CD14-positive monocyte (primary cell): Measurements from ENCODE around the gene RAPGEF5. TPM values are rescaled to one million over a fixed set of nuclear protein-coding genes. Genes with fewer than 3 reads are reported as not detected.

Source experiments
- DNase-seq, 3 donors: peaks; one replicate each; pipeline ENCODE4 v3.0.0-alpha.2; 2011 to 2022
- H2AFZ ChIP-seq: 2 replicates; pipeline ENCODE4 v1.6.0; 2012; ENCODE audit warnings: mild to moderate bottlenecking, low read depth, low read length, inconsistent platforms; ENCODE audit not compliant: insufficient read depth, poor library complexity, severe bottlenecking
- H3K27ac ChIP-seq, 2 donors: 1 replicate in 1 of 2; 2 replicates in 1 of 2; pipeline ENCODE4 v1.5.1; 2012 to 2013; ENCODE audit warnings: low read length in 2 of 2, control low read depth in 1 of 2, inconsistent platforms in 1 of 2, low read depth in 1 of 2, mild to moderate bottlenecking in 1 of 2
- H3K27me3 ChIP-seq, 2 donors: one replicate each; pipeline versions ENCODE4 v1.6.0 to v1.6.1; 2011 to 2013; ENCODE audit warnings: low read length in 2 of 2; ENCODE audit not compliant: control insufficient read depth in 2 of 2, insufficient read depth in 2 of 2
- H3K36me3 ChIP-seq, 2 donors: replicated peaks in 1 of 2; 1 replicate in 1 of 2; 2 replicates in 1 of 2; pipeline versions ENCODE4 v1.5.1 to v1.6.1; 2012 to 2013; ENCODE audit warnings: low read length in 2 of 2, control low read depth in 1 of 2, inconsistent platforms in 1 of 2, mild to moderate bottlenecking in 1 of 2; ENCODE audit not compliant: insufficient read depth in 2 of 2, control insufficient read depth in 1 of 2
- H3K4me1 ChIP-seq, 2 donors: 1 replicate in 1 of 2; 2 replicates in 1 of 2; pipeline versions ENCODE4 v1.5.1 to v1.6.1; 2012 to 2013; ENCODE audit warnings: low read length in 2 of 2, control low read depth in 1 of 2, inconsistent platforms in 1 of 2, mild to moderate bottlenecking in 1 of 2, moderate library complexity in 1 of 2; ENCODE audit not compliant: insufficient read depth in 2 of 2, control insufficient read depth in 1 of 2
- H3K4me2 ChIP-seq: replicated peaks from 2 replicates; pipeline ENCODE3; 2012; ENCODE audit warnings: low read length, moderate library complexity, mild to moderate bottlenecking; ENCODE audit not compliant: poor library complexity, severe bottlenecking; ENCODE audit errors: extremely low read depth
- H3K4me3 ChIP-seq, 3 experiments: fragments of 200-600 bp in 1 of 3; sonication (generic) in 1 of 3; replicated peaks in 1 of 3; 1 replicate in 2 of 3; 2 replicates in 1 of 3; pipeline ENCODE4 v1.5.1; 2011 to 2013; ENCODE audit warnings: low read length in 3 of 3, mild to moderate bottlenecking in 3 of 3, control low read depth in 2 of 3, low read depth in 2 of 3, inconsistent platforms in 1 of 3, moderate library complexity in 1 of 3
- H3K79me2 ChIP-seq: 2 replicates; pipeline ENCODE4 v1.6.0; 2012; ENCODE audit warnings: mild to moderate bottlenecking, control low read depth, inconsistent platforms, low read length, moderate library complexity; ENCODE audit not compliant: insufficient read depth
- H3K9ac ChIP-seq: 2 replicates; pipeline ENCODE4 v1.6.0; 2017; ENCODE audit warnings: low read length, mild to moderate bottlenecking; ENCODE audit not compliant: insufficient read depth, poor library complexity, severe bottlenecking
- H3K9me3 ChIP-seq, 2 donors: replicated peaks in 1 of 2; 1 replicate in 1 of 2; 2 replicates in 1 of 2; pipeline versions ENCODE4 v1.5.1 to v1.6.1; 2012 to 2013; ENCODE audit warnings: low read length in 2 of 2, control low read depth in 1 of 2; ENCODE audit not compliant: control insufficient read depth in 1 of 2, insufficient read depth in 1 of 2
- H4K20me1 ChIP-seq: 2 replicates; pipeline ENCODE4 v1.6.0; 2012; ENCODE audit warnings: mild to moderate bottlenecking, low read length, control low read depth, moderate library complexity; ENCODE audit not compliant: insufficient read depth
- H3K27ac Mint-ChIP-seq, 7 donors: one replicate each; pipeline ENCODE4 v1.8.0; 2020; ENCODE audit warnings: mild to moderate bottlenecking in 7 of 7, mixed read lengths in 7 of 7, moderate library complexity in 6 of 7, inconsistent platforms in 2 of 7
- H3K27me3 Mint-ChIP-seq, 3 donors: one replicate each; pipeline ENCODE4 v1.8.0; 2021 to 2022; ENCODE audit warnings: low read depth in 3 of 3, mild to moderate bottlenecking in 3 of 3, mixed read lengths in 3 of 3, moderate library complexity in 3 of 3, inconsistent platforms in 1 of 3
- H3K36me3 Mint-ChIP-seq, 2 donors: one replicate each; pipeline ENCODE4 v1.8.0; 2020; ENCODE audit warnings: mixed read lengths in 2 of 2, inconsistent platforms in 1 of 2, mild to moderate bottlenecking in 1 of 2
- H3K4me1 Mint-ChIP-seq: one replicate; pipeline ENCODE4 v1.8.0; 2020; ENCODE audit warnings: mild to moderate bottlenecking, mixed read lengths
- H3K4me3 Mint-ChIP-seq, 2 donors: one replicate each; pipeline ENCODE4 v1.8.0; 2020; ENCODE audit warnings: mild to moderate bottlenecking in 2 of 2, mixed read lengths in 2 of 2, moderate library complexity in 1 of 2
- H3K9me3 Mint-ChIP-seq, 7 donors: one replicate each; pipeline ENCODE4 v1.8.0; 2020 to 2022; ENCODE audit warnings: mixed read lengths in 7 of 7, mild to moderate bottlenecking in 6 of 7, moderate library complexity in 6 of 7, inconsistent platforms in 2 of 7
- CTCF ChIP-seq: fragments of 200-600 bp; IDR thresholded peaks from one replicate; pipeline ENCODE4 v1.8.0; 2022; ENCODE audit warnings: antibody characterized with exemption, mild to moderate bottlenecking
- WGBS: methylation state at CpG from one replicate; pipeline ENCODE4 v1.1.5; 2013; ENCODE audit warnings: missing lambda C conversion rate; ENCODE audit not compliant: insufficient coverage; 5-methylcytosine and 5-hydroxymethylcytosine counted together
- intact Hi-C, 2 donors: fragments of 100-400 bp; cut with micrococcal nuclease; formaldehyde crosslinking; loops; one replicate each; pipeline versions ENCODE4 v1.15.0 to v1.15.1; 2023
- polyA plus RNA-seq, 3 donors: library from polyadenylated mRNA; depleted of rRNA in 1 of 3; unstranded in 2 of 3; stranded (reverse) in 1 of 3; fragments of 300-500 nt in 2 of 3; fragments of >200 nt in 1 of 3; fragmentation: Illumina TruSeq in 2 of 3; gene quantifications; 1 replicate in 2 of 3; 2 replicates in 1 of 3; pipeline ENCODE4 v1.2.3, GENCODE V29; 2012 to 2021

The RAPGEF5 gene
- polyA plus RNA-seq, 3 donors: not detected

GRCh38 chr7:22204312-22204711 lies 152.6 kb downstream of the RAPGEF5 start:
- H3K9ac ChIP-seq: no peak overlapping the region
- H3K79me2 ChIP-seq: no peaks in the 10 kb centered on the region
- Mint-ChIP-seq H3K4me1 (no peaks in the 10 kb centered on the region), H3K36me3 (no peaks in the 10 kb centered on the region), H3K4me3 (no peak overlapping the region), H3K27ac (no peak overlapping the region), H3K27me3 (peaks cover 0 to 2% (median 0%) of the 10 kb centered on the region in 3 donors), H3K9me3 (peaks cover 0 to 2% (median 0%) of the 10 kb centered on the region in 7 donors)
- H3K36me3 ChIP-seq: no peaks in the 10 kb centered on the region
- H3K4me2 ChIP-seq: no peak overlapping the region
- intact Hi-C loops: no loop called here
- no peak overlapping the region for H2AFZ ChIP-seq
- H3K27ac ChIP-seq: no peak overlapping the region
- WGBS: 85% methylated on average over 3 of the region's 4 CpGs
- H3K27me3 ChIP-seq: no peaks in the 10 kb centered on the region
- DNase-seq: no peak
- no peak for TF ChIP-seq CTCF
- H3K9me3 ChIP-seq: no peaks in the 10 kb centered on the region
- no peaks in the 10 kb centered on the region for H4K20me1 ChIP-seq
- H3K4me1 ChIP-seq: no peaks in the 10 kb centered on the region
- no peak overlapping the region for H3K4me3 ChIP-seq

GRCh38 chr7:22202141-22202540 lies 154.8 kb downstream of the RAPGEF5 start:
- Histone ChIP-seq H3K9me3 (no peaks in the 10 kb centered on the region), H3K79me2 (no peaks in the 10 kb centered on the region), H3K4me1 (no peaks in the 10 kb centered on the region), H3K27ac (no peak overlapping the region), H3K36me3 (no peaks in the 10 kb centered on the region), H3K9ac (no peak overlapping the region), H3K4me3 (no peak overlapping the region), H4K20me1 (no peaks in the 10 kb centered on the region), H3K27me3 (no peaks in the 10 kb centered on the region), H3K4me2 (no peak overlapping the region), H2AFZ (no peak overlapping the region)
- intact Hi-C loops: no loop called here
- Mint-ChIP-seq H3K36me3 (no peaks in the 10 kb centered on the region), H3K9me3 (peaks cover 0 to 2% (median 0%) of the 10 kb centered on the region in 7 donors), H3K4me3 (no peak overlapping the region), H3K27me3 (peaks cover 0 to 2% (median 2%) of the 10 kb centered on the region in 3 donors), H3K27ac (no peak overlapping the region), H3K4me1 (no peaks in the 10 kb centered on the region)
- no peak for DNase-seq
- no peak for TF ChIP-seq CTCF
- WGBS: 91% methylated on average over 1 of the region's 1 CpG
